Iris pigment epithelial cell (primary cell): ENCODE results near the gene CAMK1D.
"Not testable (repeated sequence)": the region's sequence is repeated elsewhere in the genome, so short reads cannot be mapped to it uniquely, and the experiment has no call there.

ENCODE experiments used
- DNase-seq: peaks from one replicate; pipeline ENCODE4 v3.0.0-alpha.2; 2011; ENCODE audit warnings: low read depth

Gene CAMK1D

GRCh38 chr10:12431151-12432101 lies 82.1 kb downstream of the CAMK1D start:
- DNase-seq: no peak

GRCh38 chr10:12432402-12433189 lies 83.2 kb downstream of the CAMK1D start:
- no peak for DNase-seq

- DNase-seq: no peak
These were observed 84.9 kb downstream of the CAMK1D start for GRCh38 chr10:12434277-12434676.

DNA sequence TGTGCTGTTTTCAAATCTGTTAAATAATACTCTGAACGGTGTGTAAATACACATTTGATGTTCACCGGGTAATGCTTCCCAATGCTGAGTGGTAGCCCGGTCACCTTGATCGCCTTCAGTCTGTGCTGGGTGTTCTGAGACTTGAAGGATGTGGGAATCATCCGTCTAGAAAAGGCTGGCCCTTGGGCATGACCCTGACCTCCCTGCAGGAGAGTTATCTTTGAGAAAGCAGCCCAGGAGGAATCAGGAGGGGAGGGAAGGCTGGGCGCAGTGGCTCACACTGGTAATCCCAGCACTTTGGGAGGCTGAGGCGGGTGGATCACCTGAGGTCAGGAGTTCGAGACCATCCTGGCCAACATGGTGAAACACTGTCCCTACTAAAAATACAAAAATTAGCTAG lies 85.3 kb downstream of the CAMK1D start:
- DNase-seq: not testable (repeated sequence)

GRCh38 chr10:12435348-12435747 lies 86.0 kb downstream of the CAMK1D start:
- DNase-seq: no peak

- no peak for DNase-seq
These were observed 89.8 kb downstream of the CAMK1D start for GRCh38 chr10:12438919-12439692.

DNA sequence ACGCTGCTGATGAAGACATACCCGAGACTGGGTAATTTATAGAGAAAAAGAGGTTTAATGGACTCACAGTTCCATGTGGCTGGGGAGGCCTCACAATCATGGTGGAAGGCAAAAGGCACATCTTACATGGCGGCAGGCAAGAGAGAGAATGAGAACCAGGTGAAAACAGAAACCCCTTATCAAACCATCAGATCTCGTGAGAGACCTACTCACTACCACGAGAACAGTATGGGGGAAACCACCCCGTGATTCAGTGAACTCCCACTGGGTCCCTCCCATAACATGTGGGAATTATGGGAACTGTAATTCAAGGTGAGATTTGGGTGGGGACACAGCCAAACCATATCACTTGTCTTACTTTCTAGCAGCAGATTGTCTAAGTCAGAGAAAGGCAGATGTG lies 90.4 kb downstream of the CAMK1D start:
- not testable (repeated sequence) for DNase-seq

- no peak for DNase-seq
These were observed 93.7 kb downstream of the CAMK1D start for GRCh38 chr10:12443026-12443425.

GRCh38 chr10:12444981-12445700 lies 95.8 kb downstream of the CAMK1D start:
- DNase-seq: no peak

DNA sequence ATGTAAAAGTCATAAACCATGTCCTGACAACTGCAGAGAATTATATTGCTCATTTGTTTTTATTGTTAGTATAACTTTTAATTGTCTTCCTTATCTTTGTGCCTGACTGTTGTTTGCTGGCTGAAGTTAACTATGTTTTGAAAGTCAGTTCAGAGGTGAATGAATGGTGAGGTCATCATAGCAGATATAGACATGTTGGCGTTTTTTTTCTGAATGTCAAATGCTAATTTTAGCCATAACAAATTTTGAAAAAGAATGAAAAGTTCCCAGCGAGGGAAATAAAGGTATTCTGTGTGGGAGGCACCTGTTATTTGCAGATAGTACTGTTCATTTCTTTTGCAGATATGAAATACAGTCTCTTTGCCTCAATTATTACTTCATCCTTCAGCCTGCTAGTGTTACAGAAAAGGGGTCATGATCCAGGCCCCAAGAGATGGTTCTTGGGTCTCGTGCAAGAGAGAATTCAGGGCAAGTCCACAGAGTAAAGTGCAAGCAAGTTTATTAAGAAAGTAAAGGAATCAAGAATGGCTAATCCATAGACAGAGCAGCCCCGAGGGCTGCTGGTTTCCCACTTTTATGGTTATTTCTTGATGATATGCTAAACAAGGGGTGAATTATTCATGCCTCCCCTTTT lies 96.5 kb downstream of the CAMK1D start:
- DNase-seq: no peak

GRCh38 chr10:12448340-12448728 lies 99.0 kb downstream of the CAMK1D start:
- DNase-seq: no peak

DNA sequence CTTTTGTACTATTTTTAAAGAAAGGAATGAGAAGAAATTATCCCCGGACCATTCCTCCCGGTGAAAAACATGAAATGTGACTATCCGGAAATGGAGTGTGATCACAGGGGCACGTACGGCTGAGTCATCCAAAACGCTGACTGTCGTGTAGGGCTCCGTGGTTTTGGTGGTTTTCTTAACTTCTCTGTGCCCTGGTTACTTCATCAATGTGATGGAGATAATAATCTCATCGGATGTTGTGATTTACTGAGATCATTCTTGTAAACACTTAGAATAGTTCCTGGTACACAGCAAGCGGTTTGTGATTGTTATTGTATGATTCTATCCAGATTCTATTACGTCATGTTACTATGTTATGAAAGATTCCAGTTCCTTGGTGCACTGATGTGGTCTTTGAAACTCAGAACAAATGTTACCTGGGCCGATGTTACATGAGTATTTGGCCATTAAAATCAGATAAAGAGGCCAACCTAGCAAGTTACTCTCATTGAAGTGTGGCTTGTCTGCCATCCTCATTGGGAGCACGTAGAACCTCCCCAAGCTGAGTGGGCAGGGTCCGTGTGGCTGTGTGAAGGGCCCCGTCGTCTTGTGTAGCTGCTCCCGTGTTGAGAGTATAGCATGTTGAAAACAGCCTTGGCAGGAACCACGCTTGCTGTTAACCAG lies 99.5 kb downstream of the CAMK1D start:
- peak; percentile 94 for DNase-seq

DNA sequence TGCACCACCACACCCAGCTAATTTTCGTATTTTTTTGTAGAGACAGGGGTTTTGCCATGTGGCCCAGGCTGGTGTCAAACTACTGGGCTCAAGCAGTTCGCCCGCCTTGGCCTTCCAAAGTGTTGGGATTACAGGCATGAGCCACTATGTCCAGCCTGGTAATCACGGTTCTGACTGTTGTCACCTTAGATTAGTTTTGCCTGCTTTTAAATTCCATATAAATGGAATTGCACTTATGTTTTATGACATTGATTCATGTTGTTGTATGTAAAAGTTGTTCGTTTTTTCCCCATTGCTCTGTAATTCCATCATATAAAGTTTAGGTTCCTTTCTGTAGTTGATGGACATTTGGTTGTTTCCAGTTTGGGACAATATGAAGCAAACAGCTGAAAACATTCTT lies 106.0 kb downstream of the CAMK1D start:
- DNase-seq: no peak

DNA sequence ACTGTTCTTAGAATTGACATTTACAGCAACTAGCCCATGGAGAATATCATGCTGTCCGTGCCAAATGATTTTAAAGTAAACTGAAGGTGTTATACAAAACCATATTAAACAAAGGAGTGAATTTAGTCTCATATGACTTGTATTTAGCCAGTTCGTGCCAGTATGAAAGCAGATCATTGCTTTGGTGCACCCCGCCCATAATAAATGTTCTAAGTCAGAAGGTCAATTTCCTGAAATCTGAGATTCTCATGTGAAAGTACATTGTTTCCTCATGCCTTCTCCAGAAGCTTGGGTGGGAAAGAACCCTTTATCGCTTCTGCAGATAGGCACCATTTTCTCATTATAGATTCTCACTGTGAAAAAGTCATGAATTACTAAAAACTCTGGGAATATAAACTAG lies 106.4 kb downstream of the CAMK1D start:
- DNase-seq: peak; percentile 43

GRCh38 chr10:12459340-12459739 lies 110.0 kb downstream of the CAMK1D start:
- DNase-seq: no peak

DNA sequence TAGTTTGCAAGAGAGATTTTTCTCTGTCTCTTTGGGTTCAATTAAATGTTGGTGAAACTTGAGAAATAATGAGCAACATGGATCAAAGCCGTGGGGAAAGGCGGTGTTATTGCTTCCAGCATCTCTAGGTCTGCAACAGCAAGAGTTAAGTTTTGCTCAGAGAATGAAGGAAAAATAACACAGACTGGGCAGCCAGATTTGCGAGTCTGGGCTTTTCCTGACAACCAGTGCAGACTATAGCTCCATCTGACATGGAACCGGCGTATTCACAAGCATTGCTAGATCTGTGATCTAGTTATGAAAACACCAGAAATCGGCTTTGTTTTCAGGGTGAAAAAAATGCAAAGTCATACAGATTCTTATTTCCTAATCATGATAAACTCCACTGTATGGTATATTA lies 110.4 kb downstream of the CAMK1D start:
- DNase-seq: no peak

DNA sequence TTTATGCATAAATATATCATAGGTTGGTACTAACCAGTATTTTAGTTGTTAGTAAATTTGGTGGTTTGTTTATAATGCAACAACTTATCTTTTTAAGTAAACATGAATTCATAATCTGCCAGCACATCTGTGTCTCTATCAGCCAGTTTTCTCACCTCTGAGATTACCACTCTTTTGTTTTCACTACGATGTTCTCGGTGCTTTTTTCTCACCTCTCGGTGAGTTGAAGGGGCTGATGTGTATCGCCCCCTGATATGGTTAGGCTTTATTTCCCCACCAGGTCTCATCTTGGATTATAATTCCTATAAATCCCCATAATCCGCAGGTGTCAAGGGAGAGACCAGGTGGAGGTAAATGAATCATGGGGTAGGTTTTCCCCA lies 114.1 kb downstream of the CAMK1D start:
- DNase-seq: no peak

GRCh38 chr10:12465385-12466136 lies 116.2 kb downstream of the CAMK1D start:
- no peak for DNase-seq

- no peak for DNase-seq
These were observed 117.5 kb downstream of the CAMK1D start for GRCh38 chr10:12466704-12467305.
